Measurements from ENCODE around the gene OR1L8. TPM values are rescaled to one million over a fixed set of nuclear protein-coding genes. Genes with fewer than 3 reads are reported as not detected.
"Not testable (repeated sequence)": the region's sequence is repeated elsewhere in the genome, so short reads cannot be mapped to it uniquely, and the experiment has no call there.

OR1L8 gene
- total and polyA plus RNA-seq, 7 experiments from 2014 or later: 0.19 TPM; not detected in 6

DNA sequence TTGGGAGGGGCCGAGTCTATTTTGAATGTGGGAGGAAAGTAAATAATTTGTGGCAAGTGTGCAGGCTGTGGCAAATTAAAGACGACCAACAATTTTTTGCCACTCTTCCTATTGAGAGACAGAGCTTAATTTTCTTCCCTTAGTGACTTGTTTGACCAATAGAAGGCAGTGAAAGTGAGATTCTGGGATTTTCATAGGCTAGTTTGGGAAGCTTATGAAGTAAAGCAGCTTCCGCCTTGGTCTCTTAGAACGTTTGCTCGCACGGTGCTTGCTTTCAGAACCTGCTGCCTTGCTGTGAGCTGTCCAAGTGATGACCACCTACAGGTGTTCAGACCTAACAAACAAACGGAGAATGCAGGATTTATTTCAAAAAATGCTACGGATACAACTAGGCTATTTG is 37.0 kb downstream of the OR1L8 start:
- H3K36me3 Mint-ChIP-seq: peaks cover 0 to 10% (median 0%) of the 10 kb centered on the region in 5 donors
- peaks cover 0 to 33% (median 6%) of the 10 kb centered on the region in 5 donors for H3K27me3 Mint-ChIP-seq
- Histone ChIP-seq H3K27me3 (ENCODE audit: control insufficient read depth in 2 of 2, insufficient read depth in 2 of 2, low read length in 2 of 2) (no peaks in the 10 kb centered on the region), H3K4me3 (ENCODE audit: low read length) (no peak overlapping the region), H3K4me1 (ENCODE audit: control insufficient read depth in 2 of 2, insufficient read depth in 2 of 2, low read length in 2 of 2) (no peaks in the 10 kb centered on the region), H3K36me3 (ENCODE audit: control insufficient read depth in 2 of 3, insufficient read depth in 3 of 3, low read length in 3 of 3) (no peaks in the 10 kb centered on the region), H3K27ac (ENCODE audit: low read depth, low read length) (no peak overlapping the region), H3K9me3 (ENCODE audit: control insufficient read depth in 2 of 3, low read length in 3 of 3) (no peaks in the 10 kb centered on the region)
- H3K4me1 Mint-ChIP-seq: no peaks in the 10 kb centered on the region
- H3K27ac Mint-ChIP-seq: no peak overlapping the region
- intact Hi-C loops (cut with micrococcal nuclease): no loop called here
- POLR2A ChIA-PET: no interaction called here
- CTCF ChIA-PET: no interaction called here
- DNase-seq (no peak), ATAC-seq (no peak)
- peaks cover 0 to 6% (median 0%) of the 10 kb centered on the region in 11 donors for H3K9me3 Mint-ChIP-seq
- no peak overlapping the region for H3K4me3 Mint-ChIP-seq

GRCh38 chr9:122538757-122539156 is 44.4 kb downstream of the OR1L8 start:
- no peak overlapping the region for H3K27ac Mint-ChIP-seq
- Histone ChIP-seq H3K4me1 (ENCODE audit: control insufficient read depth in 2 of 2, insufficient read depth in 2 of 2, low read length in 2 of 2) (no peaks in the 10 kb centered on the region), H3K27ac (ENCODE audit: low read depth, low read length) (no peak overlapping the region), H3K36me3 (ENCODE audit: control insufficient read depth in 2 of 3, insufficient read depth in 3 of 3, low read length in 3 of 3) (no peaks in the 10 kb centered on the region), H3K9me3 (ENCODE audit: control insufficient read depth in 2 of 3, low read length in 3 of 3) (no peaks in the 10 kb centered on the region), H3K4me3 (ENCODE audit: low read length) (no peak overlapping the region), H3K27me3 (ENCODE audit: control insufficient read depth in 2 of 2, insufficient read depth in 2 of 2, low read length in 2 of 2) (no peaks in the 10 kb centered on the region)
- ATAC-seq: no peak
- ChIA-PET CTCF (no interaction called here), POLR2A (no interaction called here)
- peaks cover 0 to 8% (median 3%) of the 10 kb centered on the region in 11 donors for H3K9me3 Mint-ChIP-seq
- H3K4me1 Mint-ChIP-seq: no peaks in the 10 kb centered on the region
- no peak overlapping the region for H3K4me3 Mint-ChIP-seq
- peaks cover 0 to 6% (median 0%) of the 10 kb centered on the region in 5 donors for H3K27me3 Mint-ChIP-seq
- peaks cover 0 to 4% (median 0%) of the 10 kb centered on the region in 5 donors for H3K36me3 Mint-ChIP-seq
- intact Hi-C loops (cut with micrococcal nuclease): no loop called here
- no peak for DNase-seq

DNA sequence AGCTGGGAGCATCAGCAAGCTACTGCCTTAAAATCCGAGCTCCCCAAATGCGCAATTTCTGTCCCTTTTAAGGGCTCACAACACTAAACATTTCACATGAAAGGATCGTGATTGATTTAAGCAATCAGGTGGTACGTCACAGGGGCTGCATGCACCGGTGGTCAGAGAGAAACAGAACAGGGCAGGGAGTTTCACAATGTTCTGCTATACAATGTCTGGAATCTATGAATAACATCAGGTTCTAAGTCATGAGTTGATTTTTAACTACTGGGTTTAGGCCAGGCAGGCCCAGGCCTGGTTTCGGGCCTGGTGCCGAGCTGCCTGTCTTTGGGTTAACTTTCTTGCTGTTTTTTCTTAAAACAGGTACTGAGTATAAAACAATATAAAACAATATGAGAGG is 46.1 kb downstream of the OR1L8 start:
- H3K36me3 Mint-ChIP-seq; H3K4me3 ChIP-seq (ENCODE audit: low read length); H3K27ac ChIP-seq (ENCODE audit: low read depth, low read length); H3K4me1 Mint-ChIP-seq; H3K27me3 ChIP-seq (ENCODE audit: control insufficient read depth in 2 of 2, insufficient read depth in 2 of 2, low read length in 2 of 2); DNase-seq; H3K36me3 ChIP-seq (ENCODE audit: control insufficient read depth in 2 of 3, insufficient read depth in 3 of 3, low read length in 3 of 3); H3K9me3 ChIP-seq (ENCODE audit: control insufficient read depth in 2 of 3, low read length in 3 of 3); H3K4me3 Mint-ChIP-seq; H3K27ac Mint-ChIP-seq; CTCF ChIA-PET; H3K4me1 ChIP-seq (ENCODE audit: control insufficient read depth in 2 of 2, insufficient read depth in 2 of 2, low read length in 2 of 2); intact Hi-C loops (cut with micrococcal nuclease); H3K27me3 Mint-ChIP-seq; H3K9me3 Mint-ChIP-seq; ATAC-seq; POLR2A ChIA-PET: not testable (repeated sequence)

DNA sequence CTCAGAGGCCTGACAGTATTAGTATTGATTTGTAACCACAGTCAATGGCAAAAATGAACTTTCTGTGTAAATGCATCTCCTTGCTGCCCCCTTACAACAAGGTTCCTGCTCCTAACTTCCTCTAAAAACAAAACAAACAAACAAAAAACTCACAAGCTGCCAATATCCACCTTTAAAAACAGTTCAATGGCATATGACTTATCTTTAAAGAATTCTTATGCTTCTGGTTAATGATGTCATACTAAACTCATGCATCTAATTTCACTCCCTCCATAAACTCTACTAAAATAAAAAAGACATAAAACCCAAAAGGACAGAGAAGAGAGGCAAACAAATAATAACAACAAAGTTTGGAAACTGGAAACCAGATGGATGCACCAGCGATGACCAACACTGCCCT is 47.0 kb downstream of the OR1L8 start:
- Histone ChIP-seq H3K36me3 (ENCODE audit: control insufficient read depth in 2 of 3, insufficient read depth in 3 of 3, low read length in 3 of 3) (no peaks in the 10 kb centered on the region), H3K4me1 (ENCODE audit: control insufficient read depth in 2 of 2, insufficient read depth in 2 of 2, low read length in 2 of 2) (no peaks in the 10 kb centered on the region), H3K4me3 (ENCODE audit: low read length) (no peak overlapping the region), H3K27me3 (ENCODE audit: control insufficient read depth in 2 of 2, insufficient read depth in 2 of 2, low read length in 2 of 2) (no peaks in the 10 kb centered on the region), H3K27ac (ENCODE audit: low read depth, low read length) (no peak overlapping the region), H3K9me3 (ENCODE audit: control insufficient read depth in 2 of 3, low read length in 3 of 3) (no peaks in the 10 kb centered on the region)
- no peak overlapping the region for H3K4me3 Mint-ChIP-seq
- peaks cover 0 to 4% (median 0%) of the 10 kb centered on the region in 5 donors for H3K36me3 Mint-ChIP-seq
- ATAC-seq (no peak), DNase-seq (no peak)
- intact Hi-C loops (cut with micrococcal nuclease): no loop called here
- no peak overlapping the region for H3K27ac Mint-ChIP-seq
- POLR2A ChIA-PET: no interaction called here
- H3K27me3 Mint-ChIP-seq: no peaks in the 10 kb centered on the region
- peaks cover 0 to 8% (median 3%) of the 10 kb centered on the region in 11 donors for H3K9me3 Mint-ChIP-seq
- CTCF ChIA-PET: no interaction called here
- no peaks in the 10 kb centered on the region for H3K4me1 Mint-ChIP-seq

DNA sequence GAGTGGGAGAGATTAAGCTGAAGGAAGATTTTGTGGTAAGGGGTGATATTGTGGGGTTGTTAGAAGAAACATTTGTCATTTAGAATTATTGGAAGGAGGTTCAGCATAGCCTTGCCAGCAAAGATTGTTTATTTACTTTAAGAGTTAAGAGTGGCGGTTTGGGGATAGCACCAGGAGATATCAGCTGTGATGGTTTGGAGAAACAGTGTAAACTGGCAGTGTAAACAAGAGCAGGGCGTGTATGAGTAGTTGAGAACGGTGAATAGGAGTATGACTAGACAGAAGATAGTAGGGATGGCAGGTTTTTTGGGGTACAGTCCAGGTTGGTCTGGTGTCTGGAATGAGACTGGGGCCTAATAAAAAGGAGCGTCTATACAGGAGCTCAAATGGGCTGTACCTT is 52.0 kb downstream of the OR1L8 start:
- DNase-seq; H3K9me3 Mint-ChIP-seq; H3K4me1 Mint-ChIP-seq; intact Hi-C loops (cut with micrococcal nuclease); ATAC-seq; H3K4me1 ChIP-seq (ENCODE audit: control insufficient read depth in 2 of 2, insufficient read depth in 2 of 2, low read length in 2 of 2); POLR2A ChIA-PET; H3K36me3 Mint-ChIP-seq; H3K27ac Mint-ChIP-seq; H3K27me3 Mint-ChIP-seq; CTCF ChIA-PET; H3K9me3 ChIP-seq (ENCODE audit: control insufficient read depth in 2 of 3, low read length in 3 of 3); H3K27ac ChIP-seq (ENCODE audit: low read depth, low read length); H3K4me3 ChIP-seq (ENCODE audit: low read length); H3K4me3 Mint-ChIP-seq; H3K27me3 ChIP-seq (ENCODE audit: control insufficient read depth in 2 of 2, insufficient read depth in 2 of 2, low read length in 2 of 2); H3K36me3 ChIP-seq (ENCODE audit: control insufficient read depth in 2 of 3, insufficient read depth in 3 of 3, low read length in 3 of 3): not testable (repeated sequence)

DNA sequence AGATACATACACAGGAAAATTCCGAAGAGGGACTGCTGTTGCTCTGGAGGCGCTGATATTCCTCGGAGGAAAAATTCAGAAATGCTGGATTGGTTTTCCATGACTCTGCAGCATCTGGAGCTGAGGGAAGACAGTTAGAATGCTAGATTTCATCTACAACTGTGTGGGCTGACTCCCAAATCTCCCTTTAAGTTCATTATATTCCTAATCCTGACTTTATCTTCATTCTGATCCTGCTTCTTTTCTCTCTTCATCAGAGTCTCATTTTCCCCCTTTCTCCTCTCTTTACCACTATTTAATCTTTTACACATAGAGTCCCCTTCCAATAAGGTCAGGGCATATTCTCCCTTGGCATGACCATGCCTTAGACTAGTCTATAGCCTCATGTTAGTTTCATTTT is 56.0 kb downstream of the OR1L8 start, which contains the start of gene OR1N1:
TSS of gene OR1N1 (minus strand) at position 101 of the 400 bp plus-strand sequence. CDS start at position 101, 0 bp downstream.
- Mint-ChIP-seq H3K27ac (no peak within 1 kb of the TSS), H3K36me3 (no peaks in the 10 kb centered on the region)
- ATAC-seq: no peak

GRCh38 chr9:122526602-122527001 is 56.6 kb downstream of the OR1L8 start:
- Histone ChIP-seq H3K36me3 (ENCODE audit: control insufficient read depth in 2 of 3, insufficient read depth in 3 of 3, low read length in 3 of 3) (no peaks in the 10 kb centered on the region), H3K4me1 (ENCODE audit: control insufficient read depth in 2 of 2, insufficient read depth in 2 of 2, low read length in 2 of 2) (no peaks in the 10 kb centered on the region), H3K27me3 (ENCODE audit: control insufficient read depth in 2 of 2, insufficient read depth in 2 of 2, low read length in 2 of 2) (no peaks in the 10 kb centered on the region), H3K9me3 (ENCODE audit: control insufficient read depth in 2 of 3, low read length in 3 of 3) (no peaks in the 10 kb centered on the region), H3K27ac (ENCODE audit: low read depth, low read length) (no peak overlapping the region), H3K4me3 (ENCODE audit: low read length) (no peak overlapping the region)
- Mint-ChIP-seq H3K27ac (no peak overlapping the region), H3K4me3 (no peak overlapping the region), H3K9me3 (peaks cover 0 to 3% (median 0%) of the 10 kb centered on the region in 11 donors), H3K4me1 (no peaks in the 10 kb centered on the region), H3K27me3 (peaks cover 0 to 33% (median 20%) of the 10 kb centered on the region in 5 donors), H3K36me3 (no peaks in the 10 kb centered on the region)
- intact Hi-C loops (cut with micrococcal nuclease): no loop called here
- no peak for ATAC-seq
- POLR2A ChIA-PET: no interaction called here
- no peak for DNase-seq
- CTCF ChIA-PET: no interaction called here

More for the DNA sequence above, 56.0 kb downstream of the OR1L8 start, which contains the start of gene OR1N1:
- peaks cover 0 to 3% (median 0%) of the 10 kb centered on the region in 11 donors for H3K9me3 Mint-ChIP-seq
- Histone ChIP-seq H3K4me3 (ENCODE audit: low read length) (no peak within 1 kb of the TSS), H3K9me3 (ENCODE audit: control insufficient read depth in 2 of 3, low read length in 3 of 3) (no peaks in the 10 kb centered on the region), H3K4me1 (ENCODE audit: control insufficient read depth in 2 of 2, insufficient read depth in 2 of 2, low read length in 2 of 2) (no peaks in the 10 kb centered on the region), H3K27me3 (ENCODE audit: control insufficient read depth in 2 of 2, insufficient read depth in 2 of 2, low read length in 2 of 2) (no peaks in the 10 kb centered on the region), H3K27ac (ENCODE audit: low read depth, low read length) (no peak within 1 kb of the TSS), H3K36me3 (ENCODE audit: control insufficient read depth in 2 of 3, insufficient read depth in 3 of 3, low read length in 3 of 3) (no peaks in the 10 kb centered on the region)
- CTCF ChIA-PET: no interaction called here
- H3K27me3 Mint-ChIP-seq: peaks cover 0 to 33% (median 20%) of the 10 kb centered on the region in 5 donors
- H3K4me3 Mint-ChIP-seq: no peak within 1 kb of the TSS
- DNase-seq: no peak
- H3K4me1 Mint-ChIP-seq: no peaks in the 10 kb centered on the region
- POLR2A ChIA-PET: no interaction called here
- intact Hi-C loops (cut with micrococcal nuclease): no loop called here

All from naive thymus-derived CD4-positive, alpha-beta T cell (primary cell).